ENCODE measurements around the gene ZNF287.
A peak's percentile ranks its signal among the peaks of the same experiment; 100 is the strongest.

The ZNF287 gene

DNA sequence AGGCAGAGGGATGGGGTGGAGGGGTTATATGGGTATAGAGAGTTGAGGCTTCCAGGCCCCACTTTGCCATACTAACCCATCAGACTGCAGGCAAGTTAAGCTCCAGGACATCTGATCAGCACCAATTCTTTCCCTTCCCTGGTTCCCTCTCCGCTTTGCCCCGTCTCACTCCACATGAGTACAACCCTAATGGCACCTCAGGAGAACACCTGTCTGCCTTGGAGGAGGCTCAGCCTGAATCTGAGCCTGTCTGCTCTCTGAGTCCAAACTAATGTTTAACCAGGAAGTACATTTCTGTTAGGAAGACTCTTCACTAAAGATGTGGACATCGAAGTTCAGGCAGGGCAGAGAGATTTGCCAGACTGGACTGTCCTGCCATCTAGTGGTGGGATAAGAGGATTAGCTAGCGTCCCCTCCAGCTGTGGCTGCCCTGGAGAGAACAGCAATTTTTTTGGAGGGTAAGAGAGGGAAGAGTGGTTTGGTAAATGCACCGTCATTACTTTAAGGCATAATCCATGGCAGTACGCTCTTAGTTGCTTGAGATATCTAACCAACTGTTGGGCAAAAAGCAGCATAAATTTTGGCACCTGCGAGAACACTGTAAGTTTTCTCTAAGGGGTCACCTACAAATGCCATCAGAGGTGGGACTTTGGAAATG, 47.8 kb downstream of the ZNF287 start:
- no peaks in the 10 kb centered on the region for H3K79me2 ChIP-seq (ENCODE audit: insufficient read depth, low read length)
- DNase-seq (peak; percentile 78), ATAC-seq (ENCODE audit: insufficient read depth, low read depth) (peak; percentile 99)
- peak overlapping the region; percentile 87 for H2AFZ ChIP-seq (ENCODE audit: low read depth, low read length)
- H3K9ac ChIP-seq (ENCODE audit: low read depth, low read length), result no peak overlapping the region
- H3K4me2 ChIP-seq (ENCODE audit: insufficient read depth, low read length), result peak overlapping the region; percentile 44
- peaks cover 2% of the 10 kb centered on the region for H3K27me3 ChIP-seq (ENCODE audit: insufficient read depth, low read length, poor library complexity)
- H3K27ac ChIP-seq (ENCODE audit: low read length), result no peak overlapping the region
- no peaks in the 10 kb centered on the region for H3K36me3 ChIP-seq (ENCODE audit: insufficient read depth, low read length)
- no peaks in the 10 kb centered on the region for H4K20me1 ChIP-seq (ENCODE audit: insufficient read depth, low read length)
- TF ChIP-seq EZH2 (IDR thresholded peaks at IDR 0.05; ENCODE audit: borderline replicate concordance, low read depth, low read length, severe bottlenecking), result no peak
- TF ChIP-seq, protein P1, sequence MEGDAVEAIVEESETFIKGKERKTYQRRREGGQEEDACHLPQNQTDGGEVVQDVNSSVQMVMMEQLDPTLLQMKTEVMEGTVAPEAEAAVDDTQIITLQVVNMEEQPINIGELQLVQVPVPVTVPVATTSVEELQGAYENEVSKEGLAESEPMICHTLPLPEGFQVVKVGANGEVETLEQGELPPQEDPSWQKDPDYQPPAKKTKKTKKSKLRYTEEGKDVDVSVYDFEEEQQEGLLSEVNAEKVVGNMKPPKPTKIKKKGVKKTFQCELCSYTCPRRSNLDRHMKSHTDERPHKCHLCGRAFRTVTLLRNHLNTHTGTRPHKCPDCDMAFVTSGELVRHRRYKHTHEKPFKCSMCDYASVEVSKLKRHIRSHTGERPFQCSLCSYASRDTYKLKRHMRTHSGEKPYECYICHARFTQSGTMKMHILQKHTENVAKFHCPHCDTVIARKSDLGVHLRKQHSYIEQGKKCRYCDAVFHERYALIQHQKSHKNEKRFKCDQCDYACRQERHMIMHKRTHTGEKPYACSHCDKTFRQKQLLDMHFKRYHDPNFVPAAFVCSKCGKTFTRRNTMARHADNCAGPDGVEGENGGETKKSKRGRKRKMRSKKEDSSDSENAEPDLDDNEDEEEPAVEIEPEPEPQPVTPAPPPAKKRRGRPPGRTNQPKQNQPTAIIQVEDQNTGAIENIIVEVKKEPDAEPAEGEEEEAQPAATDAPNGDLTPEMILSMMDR (IDR thresholded peaks at IDR 0.05; ENCODE audit: borderline replicate concordance, extremely low read depth, low read length, poor library complexity, severe bottlenecking), result peak; percentile 96
- peaks cover 7% of the 10 kb centered on the region for H3K4me1 ChIP-seq (ENCODE audit: insufficient read depth, low read length)
- no peak overlapping the region for H3K4me3 ChIP-seq (ENCODE audit: low read depth in 1 of 2, low read length in 2 of 2)
- no peaks in the 10 kb centered on the region for H3K9me3 ChIP-seq (ENCODE audit: insufficient read depth, low read length, severe bottlenecking)

- H3K79me2 ChIP-seq (ENCODE audit: insufficient read depth, low read length), result no peaks in the 10 kb centered on the region
- no peak overlapping the region for H3K4me3 ChIP-seq (ENCODE audit: low read depth in 1 of 2, low read length in 2 of 2)
- H3K4me2 ChIP-seq (ENCODE audit: insufficient read depth, low read length), result no peak overlapping the region
- H3K9ac ChIP-seq (ENCODE audit: low read depth, low read length), result no peak overlapping the region
- TF ChIP-seq EZH2 (IDR thresholded peaks at IDR 0.05; ENCODE audit: borderline replicate concordance, low read depth, low read length, severe bottlenecking), result no peak
- TF ChIP-seq, protein P1 (IDR thresholded peaks at IDR 0.05; ENCODE audit: borderline replicate concordance, extremely low read depth, low read length, poor library complexity, severe bottlenecking), result no peak
- H4K20me1 ChIP-seq (ENCODE audit: insufficient read depth, low read length), result no peaks in the 10 kb centered on the region
- no peak overlapping the region for H3K27ac ChIP-seq (ENCODE audit: low read length)
- no peaks in the 10 kb centered on the region for H3K36me3 ChIP-seq (ENCODE audit: insufficient read depth, low read length)
- peaks cover 4% of the 10 kb centered on the region for H3K27me3 ChIP-seq (ENCODE audit: insufficient read depth, low read length, poor library complexity)
- H3K9me3 ChIP-seq (ENCODE audit: insufficient read depth, low read length, severe bottlenecking), result no peaks in the 10 kb centered on the region
- peaks cover 7% of the 10 kb centered on the region for H3K4me1 ChIP-seq (ENCODE audit: insufficient read depth, low read length)
- DNase-seq, result no peak
- no peak for ATAC-seq (ENCODE audit: insufficient read depth, low read depth)
- no peak overlapping the region for H2AFZ ChIP-seq (ENCODE audit: low read depth, low read length)
These were observed 50.0 kb downstream of the ZNF287 start for GRCh38 chr17:16519021-16519420.

DNA sequence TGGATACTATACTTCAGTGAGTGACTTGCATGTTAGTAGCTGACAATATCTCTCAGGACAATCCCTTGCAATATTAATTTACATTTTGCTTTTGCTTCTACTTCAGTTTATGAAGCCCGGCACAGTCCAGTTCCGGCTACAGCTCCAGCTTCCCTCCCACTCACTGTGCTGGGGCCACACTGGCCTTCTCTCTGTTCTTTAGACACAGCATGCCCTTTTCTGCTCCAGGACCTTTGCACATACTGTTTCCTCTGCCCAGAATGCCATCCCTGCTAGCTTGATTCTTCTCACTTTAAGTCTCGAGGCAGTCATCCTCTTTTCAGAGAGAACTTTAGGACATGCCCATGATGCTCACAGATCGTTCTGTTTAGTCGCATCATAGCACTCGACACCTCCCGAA, 51.5 kb downstream of the ZNF287 start:
- Histone ChIP-seq H2AFZ (ENCODE audit: low read depth, low read length) (no peak overlapping the region), H3K4me1 (ENCODE audit: insufficient read depth, low read length) (peaks cover 7% of the 10 kb centered on the region), H3K4me3 (ENCODE audit: low read depth in 1 of 2, low read length in 2 of 2) (no peak overlapping the region), H3K9me3 (ENCODE audit: insufficient read depth, low read length, severe bottlenecking) (no peaks in the 10 kb centered on the region), H3K4me2 (ENCODE audit: insufficient read depth, low read length) (no peak overlapping the region), H4K20me1 (ENCODE audit: insufficient read depth, low read length) (no peaks in the 10 kb centered on the region), H3K36me3 (ENCODE audit: insufficient read depth, low read length) (no peaks in the 10 kb centered on the region), H3K9ac (ENCODE audit: low read depth, low read length) (no peak overlapping the region), H3K27me3 (ENCODE audit: insufficient read depth, low read length, poor library complexity) (peaks cover 4% of the 10 kb centered on the region), H3K27ac (ENCODE audit: low read length) (no peak overlapping the region), H3K79me2 (ENCODE audit: insufficient read depth, low read length) (no peaks in the 10 kb centered on the region)
- DNase-seq (no peak), ATAC-seq (ENCODE audit: insufficient read depth, low read depth) (no peak)
- TF ChIP-seq EZH2 (IDR thresholded peaks at IDR 0.05; ENCODE audit: borderline replicate concordance, low read depth, low read length, severe bottlenecking), result no peak
- TF ChIP-seq, protein P1 (IDR thresholded peaks at IDR 0.05; ENCODE audit: borderline replicate concordance, extremely low read depth, low read length, poor library complexity, severe bottlenecking), result no peak

Data from DND-41 (cell line).